Effector CD8-positive, alpha-beta T cell (primary cell): ENCODE measurements around the gene HOOK2.
"Not testable (repeated sequence)": the region's sequence is repeated elsewhere in the genome, so short reads cannot be mapped to it uniquely, and the experiment has no call there.

Source experiments
- DNase-seq: peaks from one replicate; lab custom pipeline; 2025; lab: John Stamatoyannopoulos, UW

The HOOK2 gene

DNA sequence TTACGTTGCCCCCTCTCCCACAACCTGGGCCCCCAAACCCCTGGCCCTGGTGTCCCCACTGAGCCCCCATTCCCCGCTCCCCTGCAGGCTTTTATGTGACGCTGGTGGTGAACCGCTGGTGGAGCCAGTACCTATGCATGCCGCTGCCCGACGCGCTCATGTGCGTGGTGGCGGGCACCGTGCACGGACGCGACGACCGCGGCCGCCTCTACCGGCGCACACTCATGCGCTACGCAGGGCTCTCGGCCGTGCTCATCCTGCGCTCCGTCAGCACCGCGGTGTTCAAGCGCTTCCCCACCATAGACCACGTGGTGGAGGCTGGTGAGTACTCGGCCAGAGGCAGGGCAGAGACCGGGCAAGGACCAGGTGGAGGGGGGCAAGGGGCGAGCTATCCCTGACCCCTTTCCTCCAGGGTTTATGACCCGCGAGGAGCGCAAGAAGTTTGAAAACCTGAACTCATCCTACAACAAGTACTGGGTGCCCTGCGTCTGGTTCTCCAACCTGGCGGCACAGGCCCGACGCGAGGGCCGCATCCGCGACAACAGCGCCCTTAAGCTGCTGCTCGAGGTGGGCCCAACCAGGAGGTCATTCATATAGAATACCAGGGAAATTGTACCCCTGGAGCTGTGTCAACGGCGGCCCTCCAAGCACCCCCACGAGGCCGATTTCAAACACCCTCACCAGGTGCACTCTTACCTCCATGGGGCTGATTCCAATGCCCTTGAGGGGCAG is 20.7 kb downstream of the HOOK2 start:
- no peak for DNase-seq

- DNase-seq: no peak
Measured at GRCh38 chr19:12752056-12752781, 23.1 kb downstream of the HOOK2 start.

DNA sequence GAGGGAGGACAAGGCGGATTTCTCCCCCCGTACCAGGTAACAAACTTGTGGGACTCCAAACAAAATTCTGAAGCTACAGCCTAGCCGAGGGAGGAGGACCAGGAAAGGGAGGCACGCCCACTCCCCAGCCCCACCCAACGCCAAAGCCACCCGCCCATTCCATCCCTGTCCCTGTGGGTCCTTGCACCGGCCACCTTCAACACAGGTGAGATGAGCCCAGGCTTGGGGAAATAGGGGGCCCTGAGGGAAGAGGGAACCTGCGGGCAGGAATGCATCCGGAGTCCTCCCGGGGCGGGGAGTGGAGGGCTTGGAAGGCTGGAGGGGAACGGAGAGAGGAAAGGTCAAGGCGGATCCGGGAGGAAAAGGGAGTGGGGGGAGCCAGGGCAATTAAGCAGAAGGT is 23.7 kb downstream of the HOOK2 start, which contains the start of gene BEST2:
TSS of gene BEST2 (plus strand) at position 157 of the 400 bp plus-strand sequence. CDS start 802 bp downstream, outside the sequence.
- DNase-seq: no peak

DNA sequence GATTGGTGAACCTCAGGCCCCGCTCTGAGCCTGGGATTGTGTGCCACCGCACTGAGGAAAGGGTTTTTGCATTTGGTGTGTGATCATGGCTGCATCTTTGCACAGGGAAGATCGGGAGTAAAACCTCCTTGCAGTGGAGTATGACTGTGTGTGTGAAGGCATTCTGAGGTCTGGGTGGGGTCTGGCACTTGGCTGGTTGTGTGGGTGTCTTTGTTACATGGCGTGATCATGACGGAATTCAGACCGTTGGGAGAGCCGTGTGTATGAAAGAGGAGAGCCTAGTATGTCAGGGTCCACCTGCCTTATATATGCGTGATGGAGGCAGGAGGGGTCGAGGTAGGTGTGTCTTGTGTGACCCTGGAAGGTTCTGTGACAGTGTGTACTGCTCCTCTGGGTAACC is 24.5 kb downstream of the HOOK2 start:
- DNase-seq: no peak

DNA sequence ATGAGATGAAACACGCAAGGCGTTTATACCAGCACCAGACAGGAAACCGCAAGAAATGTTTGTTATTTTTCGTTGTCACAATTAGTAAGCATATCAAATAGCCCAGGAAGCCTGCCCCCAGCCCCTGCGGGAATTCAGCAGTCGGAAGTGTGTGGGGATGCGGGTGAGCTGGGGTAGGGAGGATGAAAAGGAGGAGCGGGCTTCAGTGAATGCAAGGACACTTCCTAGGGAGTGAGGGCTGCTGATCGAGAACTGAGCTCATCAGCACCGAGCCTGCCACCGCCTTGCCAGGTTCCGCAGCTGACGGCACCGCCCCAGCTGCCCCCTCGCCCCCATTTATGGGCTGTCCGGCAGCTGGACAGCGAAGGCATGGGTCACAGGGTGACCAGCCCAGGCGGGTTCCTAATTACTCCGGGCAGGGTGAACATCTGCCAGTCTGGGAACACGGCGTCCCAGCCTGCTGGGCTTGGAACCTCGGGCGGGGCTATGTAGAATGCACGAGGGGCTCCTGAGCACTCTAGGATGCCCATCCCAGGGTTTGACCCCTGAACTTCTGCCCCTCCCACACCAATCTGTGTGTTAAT is 25.3 kb downstream of the HOOK2 start:
- DNase-seq: no peak

- no peak for DNase-seq
Measured at GRCh38 chr19:12748489-12748888, 26.9 kb downstream of the HOOK2 start.

- DNase-seq: no peak
Measured at GRCh38 chr19:12745166-12745897, 30.0 kb downstream of the HOOK2 start.

DNA sequence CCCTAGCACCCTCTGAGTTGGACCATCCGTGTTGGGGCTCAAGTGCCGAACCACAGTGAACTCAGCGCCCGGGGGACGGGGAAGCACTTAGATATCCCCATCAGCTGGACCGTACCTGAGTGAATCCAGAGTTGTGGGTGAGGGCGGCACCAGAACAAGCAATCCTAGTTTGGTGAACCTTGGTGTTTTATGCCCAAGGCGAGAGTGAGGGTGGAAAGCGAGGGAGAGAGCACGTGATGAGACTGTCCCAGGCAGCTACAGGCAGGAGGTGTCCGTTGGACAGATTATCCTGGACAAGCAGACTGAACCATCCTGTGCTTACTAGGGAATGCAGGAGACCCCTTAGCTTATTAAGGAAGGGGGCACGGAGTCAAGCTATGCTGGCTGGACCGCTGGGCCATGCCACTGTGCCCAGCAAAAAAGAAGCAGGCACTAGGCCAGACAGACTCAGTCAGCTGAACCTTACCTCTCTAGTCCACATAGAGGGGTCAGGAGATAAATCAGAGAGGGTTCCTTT is 37.5 kb downstream of the HOOK2 start:
- DNase-seq: no peak

DNA sequence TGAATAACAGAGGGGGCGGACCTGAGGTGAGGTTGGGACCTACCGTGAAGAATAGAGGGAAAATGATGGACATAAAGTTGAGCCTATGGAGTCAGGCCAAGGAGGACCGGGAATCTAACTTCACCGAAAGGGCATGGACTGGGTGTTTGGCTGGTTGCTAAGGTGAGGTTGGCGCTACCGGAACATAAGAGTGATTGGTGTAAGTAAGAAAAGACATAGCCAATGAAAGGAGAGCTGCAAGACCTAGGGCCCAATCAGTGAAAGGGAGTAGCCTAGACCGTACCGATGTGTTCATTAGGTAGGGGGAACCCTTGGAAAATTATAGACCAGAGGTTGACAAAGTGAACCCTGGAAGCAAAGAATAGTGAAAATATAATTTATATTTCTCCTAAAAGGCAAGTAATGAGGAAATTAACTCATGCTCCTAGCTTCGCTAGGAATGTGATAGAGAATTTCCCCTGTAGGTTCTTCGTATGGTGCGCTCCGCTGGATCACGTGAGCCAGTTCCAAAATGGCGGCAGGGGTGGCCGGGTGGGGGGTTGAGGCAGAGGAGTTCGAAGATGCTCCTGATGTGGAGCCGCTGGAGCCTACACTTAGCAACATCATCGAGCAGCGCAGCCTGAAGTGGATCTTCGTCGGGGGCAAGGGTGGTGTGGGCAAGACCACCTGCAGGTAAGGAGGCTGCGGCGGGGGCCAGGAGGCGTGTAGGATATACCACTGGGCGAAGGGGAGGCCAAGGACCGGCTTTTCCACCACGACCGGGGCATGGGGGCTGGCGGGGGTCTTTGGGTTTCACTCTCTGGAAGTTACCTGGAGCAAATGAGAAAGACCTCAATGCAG is 38.1 kb downstream of the HOOK2 start, which contains the start of gene GET3:
TSS of gene GET3 (plus strand) at position 503 of the 840 bp plus-strand sequence. CDS start at position 512, 9 bp downstream.
- peak; percentile 70 for DNase-seq

- peak; percentile 13 for DNase-seq
Measured at GRCh38 chr19:12733369-12734214, 41.8 kb downstream of the HOOK2 start.

DNA sequence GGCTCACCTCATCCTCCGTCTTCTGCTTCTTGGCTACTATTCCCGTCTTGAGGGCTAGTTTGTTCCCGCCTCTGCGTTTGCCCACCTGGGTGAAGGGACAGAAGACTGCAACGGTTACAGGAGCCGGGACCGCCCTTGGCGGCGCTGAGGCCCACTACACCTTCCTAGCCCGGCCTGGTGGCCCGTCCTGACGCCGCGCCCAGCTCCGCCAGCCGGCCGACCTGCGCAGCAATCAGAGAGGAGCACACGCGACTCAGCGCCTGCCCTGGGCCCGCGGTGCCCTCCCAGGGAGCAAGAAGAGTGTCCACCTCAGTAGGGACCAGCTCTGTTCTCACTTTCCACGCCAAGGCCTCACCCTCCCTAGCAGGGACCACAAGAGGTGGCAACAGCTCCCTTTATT is 44.0 kb downstream of the HOOK2 start:
- DNase-seq: no peak

GRCh38 chr19:12730064-12730463 is 45.3 kb downstream of the HOOK2 start:
- no peak for DNase-seq

- no peak for DNase-seq
Measured at GRCh38 chr19:12727745-12728433, 47.5 kb downstream of the HOOK2 start.

- no peak for DNase-seq
Measured at GRCh38 chr19:12726988-12727316, 48.4 kb downstream of the HOOK2 start.

DNA sequence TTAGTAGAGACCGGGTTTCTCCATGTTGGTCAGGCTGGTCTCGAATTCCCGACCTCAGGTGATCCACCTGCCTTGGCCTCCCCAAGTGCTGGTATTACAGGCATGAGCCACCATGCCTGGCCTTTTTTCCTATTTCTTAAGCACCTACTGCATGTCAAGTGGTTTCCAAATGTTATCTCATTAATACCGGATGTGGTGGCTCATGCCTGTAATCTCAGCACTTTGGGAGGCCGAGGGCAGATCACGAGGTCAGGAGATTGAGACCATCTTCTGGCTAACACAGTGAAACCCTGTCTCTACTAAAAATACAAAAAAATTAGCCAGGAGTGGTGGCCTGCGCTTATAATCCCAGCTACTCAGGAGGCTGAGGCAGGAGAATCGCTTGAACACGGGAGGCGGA is 49.7 kb downstream of the HOOK2 start:
- DNase-seq: not testable (repeated sequence)

- peak; percentile 19 for DNase-seq
Measured at GRCh38 chr19:12723641-12724426, 51.5 kb downstream of the HOOK2 start, which contains the start of gene TNPO2. TNPO2 (minus strand) TSS chr19:12723932; CDS start chr19:12720977, 2,955 bp downstream.

GRCh38 chr19:12723381-12723640 is 52.0 kb downstream of the HOOK2 start:
- no peak for DNase-seq

DNA sequence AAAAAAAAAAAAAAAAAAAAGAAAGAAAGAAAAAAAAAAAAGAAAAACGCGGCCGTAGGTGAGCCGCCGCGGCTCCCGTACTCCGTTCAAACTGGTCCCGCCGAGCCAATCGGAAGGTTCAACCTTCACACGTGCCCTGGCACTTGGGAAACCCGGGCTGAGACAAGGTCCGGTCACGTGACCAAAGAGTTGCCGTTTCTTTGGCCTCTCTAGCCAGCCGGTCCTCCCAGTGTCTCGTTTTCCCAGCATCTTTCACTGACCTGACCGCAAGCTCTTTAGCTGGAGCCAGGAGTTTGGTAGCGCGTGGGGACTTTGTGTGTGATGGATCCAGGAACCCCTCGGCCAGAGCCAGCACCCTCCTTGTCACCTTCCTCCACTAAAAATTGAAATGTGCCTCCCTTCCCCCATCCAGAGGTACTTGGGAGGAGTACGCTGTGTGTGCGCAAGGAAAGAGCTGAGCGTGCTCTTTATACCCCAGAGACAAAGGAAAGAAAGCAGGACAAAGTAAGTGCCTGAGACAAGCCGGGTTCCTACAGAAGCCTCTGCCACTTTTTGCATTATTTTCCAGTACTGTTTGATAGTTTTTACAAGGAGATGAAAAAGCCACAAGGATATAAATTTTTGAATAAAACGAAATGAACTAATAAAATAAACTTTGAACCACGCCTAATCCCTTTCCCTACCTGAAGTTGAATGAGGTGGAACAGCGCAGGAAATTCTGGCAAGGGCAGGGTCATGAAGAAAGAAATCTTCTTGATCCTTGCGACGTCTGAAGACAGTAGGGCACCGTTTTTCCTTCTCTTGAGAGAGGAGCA is 52.6 kb downstream of the HOOK2 start:
- DNase-seq: peak; percentile 88
